ENCODE results near the gene CXCL3.

Gene CXCL3

DNA sequence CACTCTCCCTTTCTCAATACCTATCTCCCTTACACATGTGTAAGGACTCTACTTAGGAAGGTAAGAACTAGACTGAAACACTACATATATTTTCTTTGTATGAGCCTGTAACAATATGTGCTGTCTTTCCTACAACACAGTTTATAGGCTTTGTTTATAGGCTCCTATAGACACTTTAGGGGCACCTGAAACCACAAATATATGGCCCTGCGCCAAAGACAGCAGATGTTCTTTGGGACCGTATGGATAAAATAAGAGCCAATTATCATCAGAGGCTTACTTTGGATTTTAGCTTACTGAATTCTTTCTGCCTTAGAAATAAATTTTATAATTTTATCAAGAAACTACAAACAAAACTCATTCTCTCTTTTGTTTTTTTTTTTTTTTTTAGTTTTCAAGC, 16.6 kb upstream of the CXCL3 start:
- no peak for DNase-seq

DNA sequence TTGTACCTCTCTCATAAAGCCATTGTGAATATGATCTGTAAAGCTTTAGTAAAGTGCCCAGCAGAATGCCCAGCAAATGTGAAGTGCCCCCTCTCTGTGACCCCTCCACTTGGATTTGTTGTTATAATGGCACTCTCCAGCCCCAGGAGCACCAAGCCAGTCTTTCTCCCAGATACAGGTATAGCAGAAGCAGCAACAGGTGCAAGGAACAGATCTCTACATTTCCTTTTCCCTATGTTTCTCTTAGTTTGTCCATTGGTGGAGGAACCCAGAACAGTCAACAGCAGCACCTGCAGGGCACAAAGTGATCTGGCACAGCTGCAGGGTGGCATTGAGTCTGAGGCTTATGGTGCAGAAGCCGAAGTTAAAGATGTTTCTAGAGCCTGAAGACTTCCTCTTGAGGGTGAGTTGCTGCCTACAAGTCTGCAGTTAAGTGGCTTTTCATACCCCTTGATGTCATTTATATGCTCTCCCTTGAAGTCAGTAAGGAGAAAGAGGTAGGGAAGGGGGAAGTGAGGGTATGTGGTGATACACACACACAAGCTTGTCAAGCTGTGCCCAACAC, 16.1 kb upstream of the CXCL3 start:
- DNase-seq, result no peak

DNA sequence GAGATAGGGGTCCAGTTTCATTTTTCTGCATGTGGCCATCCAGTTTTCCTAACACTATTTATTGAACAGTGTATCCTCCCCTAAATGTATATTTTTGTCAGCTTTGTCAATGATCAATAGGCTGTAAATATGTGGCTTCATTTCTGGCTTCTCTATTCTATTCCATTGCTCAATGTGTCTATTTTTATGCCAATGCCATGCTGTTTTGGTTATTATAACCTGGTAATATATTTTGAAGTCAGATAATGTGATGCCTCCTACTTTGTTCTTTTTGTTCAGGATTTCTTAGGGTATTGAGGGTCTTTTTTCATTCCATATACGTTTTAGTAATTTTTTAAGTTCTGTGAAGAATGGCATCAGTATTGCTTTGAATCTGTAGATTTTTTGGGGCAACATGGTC, 8.7 kb upstream of the CXCL3 start:
- DNase-seq, result no peak

DNA sequence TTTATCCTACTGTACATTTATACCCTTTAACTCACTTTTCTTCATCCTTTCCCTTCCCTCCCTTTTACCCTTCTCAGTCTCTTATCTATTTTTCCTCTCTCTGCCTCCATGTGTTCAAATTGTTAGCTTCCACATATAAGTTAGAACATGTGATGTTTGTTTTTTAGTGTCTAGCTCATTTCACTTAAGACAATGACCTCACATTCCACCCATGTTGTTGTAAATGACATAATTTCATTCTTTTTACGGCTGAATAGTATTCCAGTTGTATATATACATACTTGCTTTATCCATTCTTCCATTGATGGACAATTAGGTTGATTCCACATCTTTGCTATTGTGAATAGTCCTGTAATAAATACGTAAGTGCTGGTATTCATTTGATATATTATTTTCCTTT, 7.3 kb upstream of the CXCL3 start:
- DNase-seq, result no peak

DNA sequence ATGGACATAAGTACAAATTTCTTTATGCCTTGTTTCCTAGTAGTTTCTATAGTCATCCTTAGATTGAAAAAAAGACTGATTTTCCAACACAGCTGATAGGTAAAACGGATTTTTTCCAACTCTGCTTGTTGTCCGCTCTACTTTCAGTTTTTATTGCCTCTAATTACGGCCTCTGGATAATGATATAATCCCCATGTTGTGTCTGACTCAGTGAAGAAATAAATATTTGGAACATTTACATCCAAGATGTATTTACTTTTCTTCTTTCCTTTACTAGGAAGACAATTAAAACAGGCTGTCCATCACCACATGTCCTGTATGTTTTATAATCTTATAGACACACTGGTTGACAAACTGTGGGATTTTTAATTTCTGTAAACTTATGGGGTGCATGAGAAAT, 6.8 kb upstream of the CXCL3 start:
- DNase-seq, result no peak

DNA sequence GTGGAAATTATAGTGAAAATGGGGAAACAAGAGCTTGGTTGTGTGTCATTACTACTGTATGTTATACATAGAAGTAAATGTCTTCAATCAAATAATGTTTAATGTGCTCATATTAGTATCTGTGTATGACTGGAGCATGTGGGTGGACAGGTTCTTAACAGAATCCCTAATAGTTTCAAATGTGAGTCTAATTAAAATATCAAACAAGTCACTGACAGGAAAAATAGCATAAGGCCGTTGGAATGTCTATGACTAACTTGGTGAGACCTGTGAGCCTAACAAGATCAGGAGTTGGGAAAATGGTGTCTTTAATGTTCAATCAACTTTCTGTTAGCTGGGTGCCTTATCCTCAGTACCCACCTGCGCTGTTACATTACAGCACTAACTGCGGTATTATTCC, 6.2 kb upstream of the CXCL3 start:
- DNase-seq, result no peak

DNA sequence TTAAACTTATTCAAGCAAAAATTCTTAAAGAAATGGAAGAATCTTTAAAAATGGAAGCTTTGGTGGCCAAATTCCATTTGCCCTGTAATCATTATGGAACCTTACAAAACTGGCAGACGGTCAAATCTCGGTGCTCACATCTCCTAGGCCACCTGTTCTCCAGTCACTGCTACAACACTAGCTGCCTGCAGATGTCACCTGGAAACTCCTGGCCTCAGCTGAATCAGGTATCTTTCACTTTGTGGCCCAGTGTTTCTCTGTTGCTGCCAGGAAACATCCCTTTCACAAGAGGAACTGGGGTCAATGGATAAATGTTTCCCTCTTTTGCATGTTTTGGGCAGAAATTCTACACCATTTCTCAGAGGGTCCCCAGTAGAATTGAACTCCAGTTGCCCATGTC, 4.2 kb upstream of the CXCL3 start:
- no peak for DNase-seq

DNA sequence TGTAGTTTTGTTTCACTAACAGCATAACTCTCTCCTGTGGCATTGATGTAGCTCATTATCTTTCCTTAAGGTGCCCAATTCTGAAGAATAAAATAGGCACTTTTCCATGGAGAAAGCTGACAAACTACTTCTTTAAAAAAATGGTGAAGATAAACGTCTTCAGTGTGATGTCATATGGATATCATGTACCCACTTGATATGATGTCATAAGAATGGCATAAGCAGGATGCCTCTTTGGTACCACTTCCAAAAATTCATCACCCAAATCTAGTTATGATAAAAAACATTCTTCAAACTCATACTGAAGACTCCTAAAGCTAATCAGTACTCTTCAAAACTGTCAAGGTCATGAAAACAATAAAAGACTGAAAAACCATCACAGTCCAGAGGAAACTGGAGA, 2.9 kb upstream of the CXCL3 start:
- no peak for DNase-seq

DNA sequence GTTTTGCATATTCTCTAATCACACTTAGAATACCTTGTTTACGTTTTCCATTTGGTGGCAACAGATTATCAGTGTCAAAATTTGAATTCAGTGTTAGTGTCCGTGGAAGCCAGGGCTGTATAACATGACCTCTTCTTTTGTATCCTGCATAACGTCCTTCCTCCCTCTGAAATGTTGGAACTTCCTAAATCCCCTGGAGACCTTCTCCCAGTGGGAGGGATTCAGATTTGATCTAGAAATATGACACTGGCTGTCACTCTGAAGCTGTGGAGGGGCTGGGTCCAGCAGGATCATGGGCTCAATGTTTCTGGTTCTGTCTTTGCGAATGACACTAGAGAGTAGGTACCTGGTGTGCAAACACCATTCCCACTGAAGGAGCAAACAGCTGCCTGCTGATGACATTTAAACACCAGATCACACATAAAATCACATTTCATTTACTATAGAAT, 850 bp upstream of the CXCL3 start:
- no peak for DNase-seq

DNA sequence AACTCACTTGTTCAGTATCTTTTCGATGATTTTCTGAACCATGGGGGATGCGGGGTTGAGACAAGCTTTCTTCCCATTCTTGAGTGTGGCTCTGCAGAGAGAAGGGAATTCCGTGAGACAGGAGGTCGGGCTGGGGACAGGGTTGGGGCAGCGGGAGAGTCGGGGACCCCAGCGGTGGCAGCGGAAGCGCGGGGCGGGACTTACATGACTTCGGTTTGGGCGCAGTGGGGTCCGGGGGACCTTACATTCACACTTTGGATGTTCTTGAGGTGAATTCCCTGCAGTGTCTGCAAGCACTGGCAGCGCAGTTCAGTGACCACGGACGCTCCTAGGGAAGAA, 434 bp downstream of the CXCL3 start:
- peak; percentile 29 for DNase-seq

DNA sequence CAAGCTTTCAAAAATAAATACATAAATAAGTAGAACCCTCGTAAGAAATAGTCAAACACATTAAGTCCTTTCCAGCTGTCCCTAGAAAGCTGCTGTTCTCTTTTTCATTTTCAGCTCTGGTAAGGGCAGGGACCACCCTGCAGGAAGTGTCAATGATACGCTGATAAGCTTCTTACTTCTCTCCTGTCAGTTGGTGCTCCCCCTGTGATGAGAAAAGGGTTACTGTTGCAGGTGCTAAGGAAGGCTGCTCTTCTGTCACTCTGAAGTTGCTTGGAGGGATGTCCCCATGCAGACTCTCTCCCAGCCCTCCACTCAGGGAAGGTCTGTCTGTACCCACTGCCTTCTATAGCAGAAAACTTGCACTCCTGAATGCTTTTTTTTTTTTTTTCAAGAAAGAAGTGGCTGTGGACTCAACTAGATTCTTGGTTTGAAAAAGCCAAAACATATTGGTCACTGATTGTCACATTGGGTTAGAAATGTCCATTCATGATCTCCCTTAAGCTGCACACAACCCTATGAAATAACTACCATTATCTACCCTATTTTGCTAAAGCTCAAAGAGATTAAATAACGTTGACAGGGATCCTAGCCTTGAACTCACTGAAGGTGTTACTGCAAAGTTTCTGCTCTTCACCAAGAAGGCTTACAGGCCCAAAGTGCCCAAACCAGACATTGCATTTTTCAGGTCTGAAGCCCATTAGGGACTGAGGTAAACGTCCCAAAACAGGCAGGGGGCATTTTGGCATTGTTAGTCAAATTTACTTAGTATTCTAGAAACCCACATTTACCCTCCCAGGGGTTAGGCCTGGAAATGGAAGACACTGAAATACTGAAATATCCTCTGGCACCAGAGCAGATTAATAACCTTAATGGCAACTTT, 1.2 kb downstream of the CXCL3 start:
- DNase-seq, result no peak

DNA sequence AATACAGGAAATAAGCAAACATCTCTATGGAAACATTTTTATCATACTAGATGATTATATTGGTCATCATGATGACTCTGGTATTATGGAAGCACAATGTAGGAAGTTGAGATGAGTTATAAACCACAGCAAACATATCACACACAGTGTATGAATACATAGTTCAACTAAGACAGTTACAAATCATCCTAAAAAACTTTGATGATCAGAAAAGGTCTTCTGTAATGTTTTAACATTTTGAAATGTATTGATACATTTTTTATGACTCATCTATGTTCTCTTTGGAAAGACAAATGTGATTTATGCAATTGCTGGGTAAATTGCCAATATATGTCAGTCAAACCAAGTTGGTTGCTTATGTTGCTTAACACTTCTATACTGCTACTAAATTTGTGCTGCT, 4.8 kb downstream of the CXCL3 start:
- no peak for DNase-seq

DNA sequence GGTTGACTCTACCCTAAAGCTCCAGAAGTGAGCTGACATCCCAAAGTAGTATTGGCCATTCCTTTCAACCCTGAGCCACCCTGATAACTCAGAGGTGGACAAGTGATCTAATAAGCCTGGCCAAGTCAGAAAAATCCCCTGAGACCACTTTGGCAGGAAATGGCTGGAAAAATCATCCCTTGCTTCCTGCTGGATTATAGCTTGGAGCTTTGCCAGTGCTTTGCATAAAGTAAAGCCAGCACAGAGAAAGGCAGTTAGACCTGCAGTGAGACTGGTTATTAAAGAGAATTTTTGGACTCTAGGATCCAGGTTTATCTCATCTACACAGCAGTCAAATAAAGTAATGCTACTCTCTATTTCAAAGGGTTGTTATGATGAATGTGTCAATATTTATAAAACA, 6.4 kb downstream of the CXCL3 start:
- no peak for DNase-seq

DNA sequence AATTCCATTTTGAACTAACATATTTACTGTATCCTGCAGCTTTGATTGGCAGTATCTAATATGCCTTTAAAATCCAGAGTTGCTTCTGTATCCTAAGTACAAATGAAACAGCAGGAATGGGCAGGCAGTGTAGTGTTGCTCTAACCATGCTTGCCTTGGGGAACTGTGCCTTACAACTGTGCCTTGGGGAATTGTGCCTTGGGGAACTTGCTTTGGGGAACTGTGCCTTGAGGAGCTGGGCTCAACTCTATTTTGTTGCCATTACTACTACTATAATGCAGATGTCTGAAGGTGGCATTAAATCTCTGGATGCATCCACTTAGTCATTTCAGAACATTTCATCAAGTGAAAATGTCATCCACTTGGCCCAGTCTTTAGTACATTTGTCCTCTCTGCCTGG, 6.9 kb downstream of the CXCL3 start:
- DNase-seq, result no peak

DNA sequence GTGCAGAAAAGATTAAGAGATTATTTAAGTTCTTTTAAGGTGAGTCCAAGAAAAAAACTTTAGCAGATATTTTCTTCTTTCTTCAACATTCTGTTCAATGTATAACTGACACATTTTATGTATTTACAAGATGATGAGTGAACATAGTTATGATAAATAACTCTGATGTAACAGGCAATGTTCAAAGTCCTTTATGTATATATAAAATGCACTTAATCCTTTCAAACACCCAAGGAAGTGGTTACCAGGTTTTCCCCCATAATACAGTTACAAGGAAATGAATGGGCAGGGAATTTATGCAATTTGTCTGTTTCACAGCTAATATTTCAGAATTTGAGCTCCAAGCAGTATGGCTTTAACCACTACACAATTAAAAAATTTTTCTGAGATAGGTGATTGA, 8.2 kb downstream of the CXCL3 start:
- DNase-seq, result no peak

DNA sequence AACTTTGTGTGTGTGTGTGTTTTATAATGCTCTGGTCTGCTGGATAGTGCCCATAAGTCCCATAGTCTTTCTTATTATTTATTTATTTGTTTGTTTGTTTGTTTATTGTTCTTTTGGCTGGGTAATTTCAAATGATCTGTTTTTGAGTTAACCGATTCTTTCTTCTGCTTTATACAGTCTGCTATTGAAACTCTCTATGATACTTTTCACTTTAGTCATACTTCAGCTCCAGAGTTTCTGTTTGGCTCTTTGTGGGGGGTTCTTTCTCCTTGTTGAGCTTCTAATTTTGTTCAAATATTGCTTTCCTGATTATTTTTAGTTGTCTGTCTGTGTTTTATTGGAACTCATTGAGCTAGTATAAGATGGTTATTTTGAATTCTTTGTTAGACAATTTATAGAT, 10.0 kb downstream of the CXCL3 start:
- DNase-seq, result no peak

DNA sequence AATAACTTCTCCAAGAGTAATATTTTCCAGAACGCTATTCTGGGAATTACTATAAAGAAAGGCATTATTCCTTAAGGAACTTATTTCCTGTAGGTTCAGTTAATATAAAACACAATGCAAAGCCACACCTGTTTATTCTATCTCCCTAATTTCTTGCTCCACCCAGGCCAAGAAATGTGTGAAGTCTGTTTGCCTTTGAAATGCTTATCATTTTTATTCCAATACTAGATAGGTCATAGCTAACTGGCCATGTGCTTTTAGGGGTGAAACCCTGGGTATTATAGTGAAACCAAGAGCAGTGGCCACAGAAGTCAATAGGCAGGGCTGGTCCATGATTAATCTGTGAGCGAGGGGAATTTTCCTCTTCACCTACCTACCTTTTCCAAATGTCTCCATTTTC, 14.8 kb downstream of the CXCL3 start:
- no peak for DNase-seq

DNA sequence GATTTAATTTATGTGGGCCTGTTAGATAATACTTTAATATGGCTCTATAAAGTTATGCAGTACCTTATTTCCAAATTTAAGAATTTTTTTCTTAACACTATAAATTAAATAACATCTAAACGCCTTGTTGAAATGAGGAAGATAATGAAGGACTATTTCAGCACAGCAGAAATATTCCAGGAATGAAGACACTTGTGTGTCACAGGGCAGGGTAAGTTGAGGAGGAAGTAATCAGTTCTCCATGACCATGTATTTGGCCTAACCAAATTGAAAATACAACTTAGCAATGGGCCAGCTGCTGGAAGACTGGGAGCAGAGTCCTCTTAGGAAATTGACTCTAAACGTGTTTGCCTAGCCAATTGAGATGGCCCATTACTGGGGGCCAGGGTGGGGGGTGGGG, 16.9 kb downstream of the CXCL3 start:
- no peak for DNase-seq

DNA sequence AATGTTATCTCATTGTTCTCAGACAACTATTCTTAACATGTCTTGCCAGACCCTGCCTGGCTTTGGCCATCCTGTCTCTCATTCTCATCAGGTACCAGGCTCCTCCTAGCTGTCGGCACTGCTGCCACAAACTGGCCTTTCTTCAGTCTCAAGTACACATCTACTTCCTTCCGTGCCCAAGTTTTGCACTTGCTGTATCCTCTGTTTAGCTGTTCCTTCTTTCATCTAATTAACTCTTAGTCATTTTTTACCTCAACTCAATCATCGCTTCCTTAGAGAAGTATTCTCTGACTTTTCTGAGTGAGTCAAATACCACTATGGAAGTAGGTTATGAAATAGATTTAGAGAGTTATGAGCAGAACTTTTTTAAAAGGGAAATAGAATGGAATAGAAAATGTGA, 19.7 kb downstream of the CXCL3 start:
- no peak for DNase-seq

DNA sequence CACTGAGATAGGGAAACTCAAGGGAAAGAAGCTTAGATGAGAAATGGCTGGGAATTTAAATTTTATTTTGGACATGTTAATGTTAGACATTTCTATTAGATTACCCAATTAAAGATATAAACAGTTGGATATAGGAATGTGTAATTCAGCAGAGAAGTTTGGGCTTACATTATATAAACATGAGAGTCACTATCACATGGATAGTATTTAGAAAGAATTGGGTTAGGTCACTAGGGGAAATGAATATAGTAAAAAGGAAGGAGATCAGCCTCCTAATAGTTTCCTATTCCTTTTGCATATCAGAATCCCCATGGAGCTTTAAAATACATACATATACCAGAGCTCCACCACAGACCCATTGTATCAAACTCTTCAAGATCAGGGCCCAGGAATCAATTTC, 20.4 kb downstream of the CXCL3 start:
- no peak for DNase-seq

DNA sequence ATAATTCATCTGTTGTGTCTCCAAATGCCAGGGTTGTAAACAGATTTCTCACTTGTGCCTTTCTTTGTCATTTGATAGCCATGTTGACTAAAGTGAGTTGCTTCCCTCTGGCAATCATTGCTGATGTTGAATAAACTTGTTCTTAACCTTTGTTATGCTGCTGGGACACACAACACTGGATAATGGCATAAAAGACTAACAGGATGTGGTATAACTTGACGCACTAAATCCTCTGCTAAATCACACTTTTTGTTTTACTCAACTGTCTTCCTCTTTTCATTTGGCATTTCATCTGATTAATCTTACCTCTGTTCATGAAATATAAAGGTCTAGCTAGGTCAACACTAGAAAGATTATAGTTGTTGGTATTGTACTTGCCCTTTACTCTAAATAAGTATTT, 22.4 kb downstream of the CXCL3 start:
- no peak for DNase-seq

DNA sequence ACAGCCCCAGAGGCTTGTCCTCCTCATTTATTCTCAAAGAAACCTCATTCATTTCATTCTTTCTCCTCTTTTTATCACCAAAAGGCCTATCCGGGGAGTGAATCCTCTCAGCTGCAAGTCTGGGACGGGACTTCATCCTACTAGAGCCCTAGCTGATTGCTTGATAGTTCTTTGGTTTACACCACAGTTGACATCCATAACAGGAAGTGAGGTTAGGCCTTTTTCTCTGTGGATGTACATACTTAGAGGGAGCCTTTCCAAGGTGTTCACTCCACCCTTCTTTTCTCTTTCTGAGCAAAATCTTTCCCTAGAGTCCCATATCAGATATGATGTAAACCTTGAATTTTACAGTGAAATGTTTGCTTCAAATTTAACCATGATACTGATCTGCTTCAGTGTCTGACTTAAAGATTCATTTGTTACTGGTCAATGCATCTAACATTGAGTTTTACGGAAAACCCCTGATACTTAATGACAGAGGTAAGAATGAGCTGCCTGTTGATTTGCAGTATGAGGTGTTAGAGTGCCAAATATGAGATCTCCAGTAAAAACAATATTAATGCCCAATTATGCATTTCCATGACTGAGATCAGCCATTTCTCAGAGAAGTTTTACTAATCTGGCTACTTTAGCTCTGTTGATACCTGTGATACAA, 23.2 kb downstream of the CXCL3 start:
- DNase-seq, result no peak

DNA sequence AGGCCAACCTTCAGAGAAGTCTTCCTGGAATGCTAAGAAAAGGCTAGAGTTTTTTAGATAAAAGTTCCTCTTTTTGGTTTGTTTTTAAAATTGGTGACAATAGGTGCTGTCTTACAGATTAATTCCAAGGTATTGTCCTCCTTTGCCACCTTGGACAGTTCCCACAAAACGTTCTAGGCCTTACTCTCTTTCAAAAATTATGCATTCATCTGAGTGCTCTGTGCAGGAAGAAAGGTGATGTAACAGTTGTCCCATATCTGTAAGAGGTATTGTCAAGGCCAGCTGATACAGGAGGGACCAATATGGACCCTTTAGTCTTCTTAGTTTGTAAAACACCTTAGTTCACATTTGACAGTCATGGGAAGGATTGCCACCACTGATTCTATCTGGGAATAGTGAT, 24.2 kb downstream of the CXCL3 start:
- DNase-seq, result no peak

DNA sequence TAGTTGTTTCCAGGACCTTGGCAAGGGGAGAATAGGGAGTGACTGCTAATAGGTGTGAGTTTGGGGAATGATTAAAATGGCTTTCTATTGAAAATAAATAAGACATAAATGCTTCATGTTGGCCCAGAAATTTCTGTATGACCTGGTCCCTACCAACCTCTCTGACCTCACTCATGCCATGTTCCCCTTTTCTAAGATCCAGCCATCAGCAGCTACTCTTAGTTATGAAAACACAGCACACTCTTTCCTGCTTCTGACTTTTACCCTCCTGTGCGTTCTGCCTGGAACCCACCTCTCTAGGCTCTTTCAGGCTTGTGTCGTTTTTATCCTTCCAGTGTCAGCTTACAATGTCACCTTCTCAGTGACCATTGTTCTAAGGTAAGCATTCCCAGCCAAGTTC, 25.2 kb downstream of the CXCL3 start:
- no peak for DNase-seq

DNA sequence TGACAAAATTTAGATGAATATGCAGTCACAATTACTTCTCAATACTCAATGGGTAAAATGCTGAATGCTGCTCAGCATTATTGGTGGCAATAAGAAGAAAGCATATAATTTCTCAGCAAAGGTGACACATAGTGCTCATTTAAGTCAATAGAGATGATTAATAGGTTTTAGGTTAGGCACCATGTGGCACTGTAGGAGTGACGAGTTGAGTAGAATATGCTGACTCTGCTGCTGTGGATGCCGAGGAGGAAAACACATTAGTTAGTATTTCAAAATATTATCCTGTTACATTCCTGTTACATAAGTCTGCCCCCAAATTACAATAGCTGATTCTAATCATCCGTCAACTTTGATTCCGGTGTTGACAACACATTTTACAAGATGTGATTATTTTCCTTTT, 26.4 kb downstream of the CXCL3 start:
- no peak for DNase-seq

Data from left hindlimb (tissue), 1 donor.